Omental fat pad (tissue), 4 donors: Measurements from ENCODE around the gene MEGF8. TPM values are rescaled to one million over a fixed set of nuclear protein-coding genes. Genes with fewer than 3 reads are reported as not detected.

Source experiments
- ATAC-seq: fragments of 150-250 bp; one replicate; pipeline ENCODE4 v1.9.1; 2016; ENCODE audit warnings: mild to moderate bottlenecking, moderate library complexity; ENCODE audit not compliant: low FRiP score
- DNase-seq: peaks from one replicate; pipeline ENCODE4 v3.0.0-alpha.2; 2019; ENCODE audit warnings: low spot score
- CTCF ChIP-seq, 3 donors: fragments of 450-650 bp; IDR thresholded peaks; one replicate each; pipeline ENCODE4 v1.5.1; 2016 to 2017; ENCODE audit warnings: antibody characterized with exemption in 3 of 3, mild to moderate bottlenecking in 3 of 3, moderate library complexity in 2 of 3
- total RNA-seq, 4 donors: library from RNA; depleted of rRNA; stranded (reverse); fragments of >200 nt; gene quantifications; one replicate each; pipeline ENCODE4 v1.1.0, GENCODE V29; 2016

MEGF8 gene
- total RNA-seq, 4 donors from 2014 or later = 15.3 to 20.5 (median 18.4) TPM

DNA sequence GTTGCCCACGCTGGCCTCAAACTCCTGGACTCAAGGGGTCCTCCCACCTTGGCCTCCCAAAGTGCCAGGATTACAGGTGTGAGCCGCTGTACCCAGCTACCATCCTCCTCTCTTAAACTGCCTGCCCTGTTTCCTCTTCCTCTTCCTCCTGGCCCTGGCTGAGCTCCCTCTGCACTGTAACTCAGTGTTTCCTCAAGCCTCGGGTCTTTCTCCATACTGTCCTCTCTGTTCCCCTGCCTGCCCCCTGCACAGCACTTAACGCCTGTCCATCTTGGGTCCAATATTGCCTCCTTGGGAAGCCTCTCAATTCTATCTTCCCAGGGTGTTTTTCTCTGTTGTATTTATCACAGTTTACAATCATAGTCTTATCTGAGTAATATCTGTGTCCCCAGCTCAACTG, 95.7 kb downstream of the MEGF8 start:
- ATAC-seq = no peak
- TF ChIP-seq CTCF (IDR thresholded peaks at IDR 0.05) = no peak
- no peak for DNase-seq

GRCh38 chr19:42421591-42422031, 96.2 kb downstream of the MEGF8 start:
- peak; percentile 13 for ATAC-seq
- no peak for TF ChIP-seq CTCF (IDR thresholded peaks at IDR 0.05)
- no peak for DNase-seq

GRCh38 chr19:42422092-42422900, 96.9 kb downstream of the MEGF8 start:
- no peak for TF ChIP-seq CTCF (IDR thresholded peaks at IDR 0.05)
- ATAC-seq (no peak), DNase-seq (no peak)

DNA sequence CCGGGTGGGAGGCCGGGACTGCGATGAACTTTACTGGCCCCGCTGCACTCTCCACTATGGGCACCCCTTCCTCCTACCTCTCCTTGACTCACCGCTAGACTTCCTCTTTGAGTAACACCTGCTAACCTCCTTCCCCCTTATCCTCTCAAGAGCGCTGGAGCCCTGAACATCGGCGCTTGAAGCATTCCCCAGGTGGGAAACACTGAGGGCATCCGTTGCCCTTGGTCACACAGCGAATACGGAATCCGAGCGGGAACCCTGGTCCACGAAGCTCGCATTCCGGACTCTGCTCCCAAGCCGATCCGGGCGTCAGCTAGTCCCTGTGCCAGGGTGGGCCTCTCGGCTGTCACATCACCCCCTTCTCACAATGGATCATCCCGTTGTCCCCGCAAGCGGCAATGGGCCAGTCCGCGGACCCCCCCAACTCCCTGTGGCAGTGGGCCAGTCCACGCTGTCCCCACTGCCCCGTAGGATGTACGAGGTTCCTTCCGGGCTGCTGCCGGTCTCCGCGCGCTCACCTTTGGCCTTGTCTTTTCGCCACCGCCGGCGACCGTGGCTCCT, 97.5 kb downstream of the MEGF8 start:
- no peak for TF ChIP-seq CTCF (IDR thresholded peaks at IDR 0.05)
- peak; percentile 3 for ATAC-seq
- no peak for DNase-seq

DNA sequence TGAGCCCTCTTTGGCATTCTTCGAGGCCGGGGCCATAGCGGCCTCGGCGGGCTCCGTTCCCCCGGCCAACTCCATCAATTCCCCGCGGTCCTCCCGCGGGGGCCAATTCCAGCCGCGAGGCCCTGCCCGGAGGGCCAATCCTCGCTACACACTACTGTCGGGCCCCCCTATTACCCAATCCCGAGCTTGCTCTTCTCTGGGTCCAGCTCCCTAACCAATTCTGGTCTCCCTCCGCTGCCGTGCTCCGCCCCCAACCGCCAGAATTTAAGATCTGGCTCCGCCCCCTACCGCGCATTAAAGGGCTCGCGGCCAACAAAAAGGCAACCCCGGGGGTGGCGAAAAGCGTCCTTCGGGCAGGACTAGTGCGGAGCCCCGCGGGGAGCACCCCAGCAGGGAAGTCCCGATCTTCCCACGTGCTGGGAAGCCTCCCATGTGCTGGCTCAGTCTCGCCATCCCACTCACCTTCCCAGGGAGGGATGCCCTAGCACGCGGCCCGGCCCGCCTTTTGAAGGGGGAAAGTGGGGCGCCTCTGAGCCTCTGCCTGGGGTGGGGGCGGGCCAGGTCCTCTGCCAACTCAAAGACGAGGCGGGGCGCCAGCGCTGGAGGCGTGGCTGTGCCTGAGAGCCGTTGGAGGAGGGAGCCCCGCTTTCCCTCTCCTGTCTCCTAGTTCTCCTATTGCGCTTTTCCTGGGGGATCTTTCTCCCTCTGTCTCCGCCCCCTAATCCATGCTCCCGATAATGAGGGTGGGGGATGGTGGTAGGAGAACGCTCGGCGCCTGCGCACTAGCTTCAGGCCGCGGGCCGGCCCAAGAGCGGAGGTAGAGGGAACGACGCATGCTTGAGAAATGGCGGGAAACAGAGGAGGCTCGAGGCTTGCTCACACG, 98.3 kb downstream of the MEGF8 start:
- ATAC-seq = peak; percentile 90
- TF ChIP-seq CTCF (IDR thresholded peaks at IDR 0.05) = no peak
- peak; percentile 77 for DNase-seq

DNA sequence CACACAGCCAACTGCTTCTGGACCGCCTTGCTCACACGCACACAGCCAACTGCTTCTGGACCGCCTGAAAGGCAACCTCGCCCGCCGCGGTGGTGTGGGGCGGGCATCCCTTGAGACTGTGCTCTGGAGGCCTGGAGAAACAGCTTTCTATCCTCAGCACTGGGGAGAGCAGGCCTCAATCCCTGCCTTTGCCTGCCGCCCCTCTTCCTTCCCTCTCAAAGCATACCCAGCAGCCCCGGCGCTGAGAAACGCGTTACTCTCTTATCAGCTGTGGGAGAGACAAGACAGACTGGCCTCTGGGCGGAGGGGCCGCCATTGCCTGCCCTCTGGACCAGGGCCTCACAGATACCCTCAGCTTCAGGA, 98.9 kb downstream of the MEGF8 start:
- no peak for ATAC-seq
- DNase-seq = no peak
- no peak for TF ChIP-seq CTCF (IDR thresholded peaks at IDR 0.05)
